Measurements from ENCODE around the gene CAPSL. TPM values are rescaled to one million over a fixed set of nuclear protein-coding genes. Genes with fewer than 3 reads are reported as not detected.

CAPSL gene
- total and polyA plus RNA-seq, 8 donors: 1.7 TPM; not detected in 7

GRCh38 chr5:35903631-35904203, 34.7 kb downstream of the CAPSL start:
- 84 to 89% methylated on average over 6 of the region's 6 CpGs for WGBS, 2 donors
- ATAC-seq: no peak
- TF ChIP-seq, protein P1, sequence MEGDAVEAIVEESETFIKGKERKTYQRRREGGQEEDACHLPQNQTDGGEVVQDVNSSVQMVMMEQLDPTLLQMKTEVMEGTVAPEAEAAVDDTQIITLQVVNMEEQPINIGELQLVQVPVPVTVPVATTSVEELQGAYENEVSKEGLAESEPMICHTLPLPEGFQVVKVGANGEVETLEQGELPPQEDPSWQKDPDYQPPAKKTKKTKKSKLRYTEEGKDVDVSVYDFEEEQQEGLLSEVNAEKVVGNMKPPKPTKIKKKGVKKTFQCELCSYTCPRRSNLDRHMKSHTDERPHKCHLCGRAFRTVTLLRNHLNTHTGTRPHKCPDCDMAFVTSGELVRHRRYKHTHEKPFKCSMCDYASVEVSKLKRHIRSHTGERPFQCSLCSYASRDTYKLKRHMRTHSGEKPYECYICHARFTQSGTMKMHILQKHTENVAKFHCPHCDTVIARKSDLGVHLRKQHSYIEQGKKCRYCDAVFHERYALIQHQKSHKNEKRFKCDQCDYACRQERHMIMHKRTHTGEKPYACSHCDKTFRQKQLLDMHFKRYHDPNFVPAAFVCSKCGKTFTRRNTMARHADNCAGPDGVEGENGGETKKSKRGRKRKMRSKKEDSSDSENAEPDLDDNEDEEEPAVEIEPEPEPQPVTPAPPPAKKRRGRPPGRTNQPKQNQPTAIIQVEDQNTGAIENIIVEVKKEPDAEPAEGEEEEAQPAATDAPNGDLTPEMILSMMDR (IDR thresholded peaks at IDR 0.05): no peak
- DNase-seq: no peak
- H3K9me3 ChIP-seq: no peaks in the 10 kb centered on the region
- no peaks in the 10 kb centered on the region for H3K4me1 ChIP-seq
- no peaks in the 10 kb centered on the region for H3K36me3 ChIP-seq
- H3K4me3 ChIP-seq: no peak overlapping the region
- H3K27ac ChIP-seq: no peak overlapping the region
- FAIRE-seq: no peak
- no peaks in the 10 kb centered on the region for H3K27me3 ChIP-seq
- intact Hi-C loops (cut with DNase I): no loop called here

DNA sequence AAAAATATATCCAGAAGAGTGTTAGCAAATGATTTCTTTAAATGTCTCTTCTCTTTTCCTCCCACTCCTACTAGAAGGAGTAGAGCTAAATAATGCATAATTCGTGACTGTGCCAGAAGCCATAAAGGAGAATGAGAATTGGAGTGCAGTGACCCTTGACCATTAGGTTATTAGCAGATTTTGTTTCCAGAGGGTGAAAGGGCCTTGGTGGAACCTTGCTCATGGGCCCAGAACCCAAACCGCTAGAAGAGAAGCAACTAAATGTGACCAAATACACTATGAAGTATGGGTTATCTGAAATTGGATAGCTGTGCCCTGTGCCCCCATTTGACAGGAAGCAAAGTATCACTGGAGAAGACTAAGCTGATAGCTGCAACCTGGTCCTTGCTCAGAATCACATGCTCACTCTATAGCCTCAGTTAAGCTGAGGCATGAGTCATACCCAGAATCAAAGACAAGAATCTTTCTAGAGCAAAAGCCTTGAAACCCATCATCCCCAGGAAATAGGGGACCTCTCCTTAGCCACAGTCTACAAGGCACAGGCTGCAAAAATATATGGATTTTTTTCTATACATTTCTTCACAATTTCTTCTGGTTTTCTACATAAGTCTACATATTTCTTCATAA, 36.3 kb downstream of the CAPSL start:
- 69 to 73% methylated on average over 2 of the region's 2 CpGs for WGBS, 2 donors
- intact Hi-C loops (cut with DNase I): no loop called here
- FAIRE-seq: no peak
- Histone ChIP-seq H3K4me3 (no peak overlapping the region), H3K27ac (no peak overlapping the region), H3K9me3 (no peaks in the 10 kb centered on the region), H3K4me1 (no peaks in the 10 kb centered on the region), H3K27me3 (no peaks in the 10 kb centered on the region), H3K36me3 (no peaks in the 10 kb centered on the region)
- no peak for ATAC-seq
- TF ChIP-seq, protein P1 (IDR thresholded peaks at IDR 0.05): no peak
- no peak for DNase-seq

DNA sequence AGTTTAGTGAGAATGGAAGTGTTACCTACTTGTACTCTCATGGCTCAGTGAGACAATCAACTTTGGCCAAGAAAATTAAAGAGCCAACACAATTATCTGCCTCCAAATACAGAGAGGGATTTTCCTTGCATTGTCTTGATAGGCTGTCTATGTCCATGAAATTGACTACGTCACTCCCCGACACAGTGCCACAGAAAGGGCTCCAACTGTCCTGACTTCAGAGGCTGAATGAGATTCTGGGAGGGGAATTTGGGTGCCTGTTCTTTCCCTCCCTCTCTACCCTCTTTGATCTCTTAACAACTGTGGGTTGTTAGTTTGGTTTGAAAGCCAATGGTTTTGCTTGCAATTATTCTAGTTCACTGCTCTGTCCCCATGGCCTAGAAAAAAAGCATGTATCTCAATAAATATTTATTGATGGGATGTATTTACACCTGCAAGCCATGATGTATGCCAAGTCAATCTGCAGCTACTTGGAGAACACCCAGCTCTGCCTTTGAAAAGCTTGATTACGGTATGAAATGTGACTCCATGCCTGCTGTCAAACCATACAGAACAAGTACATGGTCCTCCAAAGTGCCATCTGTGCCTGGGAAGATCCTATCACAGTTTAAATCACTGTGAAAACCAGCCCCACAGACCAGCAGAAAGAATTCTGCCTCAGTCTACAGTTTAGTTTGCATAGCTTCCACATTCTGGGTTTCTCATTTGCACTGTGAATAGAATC, 37.3 kb downstream of the CAPSL start:
- WGBS, 2 donors: 81 to 84% methylated on average over 3 of the region's 3 CpGs
- Histone ChIP-seq H3K4me1 (no peaks in the 10 kb centered on the region), H3K27me3 (no peaks in the 10 kb centered on the region), H3K36me3 (no peaks in the 10 kb centered on the region), H3K27ac (no peak overlapping the region), H3K4me3 (no peak overlapping the region), H3K9me3 (no peaks in the 10 kb centered on the region)
- TF ChIP-seq, protein P1 (IDR thresholded peaks at IDR 0.05): no peak
- intact Hi-C loops (cut with DNase I): no loop called here
- FAIRE-seq (no peak), DNase-seq (no peak), ATAC-seq (no peak)

DNA sequence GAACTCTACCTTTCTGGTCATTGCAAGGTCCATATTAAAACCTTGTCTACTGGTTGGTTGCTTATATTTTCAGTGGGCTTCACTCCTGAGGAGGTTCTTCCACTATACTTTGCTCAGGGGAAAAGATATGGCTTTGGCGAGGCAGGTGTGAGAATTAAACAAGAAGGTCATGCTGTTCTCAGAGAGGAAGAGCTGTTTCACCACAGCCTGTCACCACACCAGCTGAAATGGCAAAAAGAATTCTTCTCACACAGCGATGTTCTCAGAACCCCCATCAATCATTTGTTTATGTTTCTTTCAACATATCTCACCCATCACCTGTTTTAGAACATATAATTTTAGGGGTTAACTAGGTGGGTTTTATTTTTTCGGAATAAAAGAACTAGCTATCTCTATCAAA, 38.6 kb downstream of the CAPSL start:
- Histone ChIP-seq H3K27me3 (no peaks in the 10 kb centered on the region), H3K27ac (no peak overlapping the region), H3K4me1 (no peaks in the 10 kb centered on the region), H3K9me3 (no peaks in the 10 kb centered on the region), H3K36me3 (no peaks in the 10 kb centered on the region), H3K4me3 (no peak overlapping the region)
- TF ChIP-seq, protein P1 (IDR thresholded peaks at IDR 0.05): no peak
- no peak for DNase-seq
- ATAC-seq: no peak
- WGBS, 2 donors: 44 to 50% methylated on average over 3 of the region's 3 CpGs
- intact Hi-C loops (cut with DNase I): no loop called here
- FAIRE-seq: no peak
